Urothelium cell line (cell line): Measurements from ENCODE around the gene GPR25.

Experiments
- DNase-seq: peaks from one replicate; pipeline ENCODE4 v3.0.0; 2011; ENCODE audit warnings: low spot score, mixed read lengths
- FAIRE-seq: peaks from 2 replicates; lab custom pipeline; 2011; peaks lifted over from hg19 to GRCh38; lab: Jason Lieb, UNC

Gene GPR25

GRCh38 chr1:200873116-200873670, 412 bp downstream of the GPR25 start:
- DNase-seq: no peak
- no peak for FAIRE-seq

GRCh38 chr1:200873671-200874397, 1.1 kb downstream of the GPR25 start:
- FAIRE-seq (no peak), DNase-seq (no peak)

- FAIRE-seq (no peak), DNase-seq (no peak)
These were observed 1.9 kb downstream of the GPR25 start for GRCh38 chr1:200874694-200875093.

GRCh38 chr1:200875416-200875815, 2.6 kb downstream of the GPR25 start:
- DNase-seq (no peak), FAIRE-seq (no peak)

- DNase-seq (no peak), FAIRE-seq (no peak)
These were observed 4.2 kb downstream of the GPR25 start for GRCh38 chr1:200877010-200877409.

GRCh38 chr1:200877839-200878551, 5.2 kb downstream of the GPR25 start:
- no peak for DNase-seq
- FAIRE-seq: no peak

- FAIRE-seq: no peak
These were observed 7.4 kb downstream of the GPR25 start for GRCh38 chr1:200880212-200880611.

GRCh38 chr1:200883118-200883517, 10.3 kb downstream of the GPR25 start:
- FAIRE-seq: no peak
- DNase-seq: no peak

More at GRCh38 chr1:200880212-200880611, 7.4 kb downstream of the GPR25 start:
- no peak for DNase-seq

GRCh38 chr1:200885623-200886402, 13.0 kb downstream of the GPR25 start:
- DNase-seq (no peak), FAIRE-seq (no peak)

GRCh38 chr1:200886594-200886993, 13.8 kb downstream of the GPR25 start:
- DNase-seq: no peak
- no peak for FAIRE-seq

GRCh38 chr1:200887036-200887435, 14.3 kb downstream of the GPR25 start:
- FAIRE-seq (no peak), DNase-seq (no peak)

- no peak for DNase-seq
- no peak for FAIRE-seq
These were observed 15.1 kb downstream of the GPR25 start for GRCh38 chr1:200887772-200888348.

- no peak for FAIRE-seq
- peak; percentile 48 for DNase-seq
These were observed 15.6 kb downstream of the GPR25 start for GRCh38 chr1:200888349-200888838.

- DNase-seq: no peak
These were observed 16.8 kb downstream of the GPR25 start for GRCh38 chr1:200889571-200889970.

GRCh38 chr1:200890027-200890426, 17.2 kb downstream of the GPR25 start:
- DNase-seq: no peak
- no peak for FAIRE-seq

More at GRCh38 chr1:200889571-200889970, 16.8 kb downstream of the GPR25 start:
- no peak for FAIRE-seq

- peak; percentile 71 for DNase-seq
- FAIRE-seq: peak; percentile 63
These were observed 18.3 kb downstream of the GPR25 start for GRCh38 chr1:200890818-200891773.

GRCh38 chr1:200891774-200892157, 19.0 kb downstream of the GPR25 start:
- FAIRE-seq (no peak), DNase-seq (no peak)

- no peak for DNase-seq
- FAIRE-seq: no peak
These were observed 19.8 kb downstream of the GPR25 start for GRCh38 chr1:200892546-200892945.

- FAIRE-seq (no peak), DNase-seq (no peak)
These were observed 20.2 kb downstream of the GPR25 start for GRCh38 chr1:200892958-200893357.
